Panc1 (cell line): ENCODE data around the gene SMARCD2.

Experiments used
- POLR2AphosphoS5 ChIP-seq: IDR thresholded peaks from 2 replicates; pipeline ENCODE4 v1.6.1; 2012; ENCODE audit warnings: mild to moderate bottlenecking, low read depth, low read length, moderate library complexity
- REST ChIP-seq, 2 experiments: IDR thresholded peaks; 2 replicates each; pipeline ENCODE4 v1.6.1; 2011 to 2012; ENCODE audit warnings: low read depth in 2 of 2, control low read depth in 1 of 2, low read length in 1 of 2, mild to moderate bottlenecking in 1 of 2, moderate library complexity in 1 of 2; ENCODE audit not compliant: insufficient read depth in 1 of 2
- SIN3A ChIP-seq: IDR thresholded peaks from 2 replicates; pipeline ENCODE4 v1.6.1; 2012; ENCODE audit warnings: low read depth, mild to moderate bottlenecking, low read length, moderate library complexity, borderline replicate concordance; ENCODE audit not compliant: insufficient read depth
- TCF7L2 ChIP-seq: IDR thresholded peaks from 2 replicates; pipeline ENCODE4 v1.6.1; 2011; ENCODE audit warnings: mild to moderate bottlenecking, low read depth, low read length, inconsistent platforms
- TF ChIP-seq, protein P1 (sequence below): fragments of 450-650 bp; IDR thresholded peaks from 2 replicates; pipeline ENCODE4 v1.5.1; 2017; ENCODE audit warnings: mild to moderate bottlenecking

GRCh38 chr17:63841350-63842172 is 924 bp downstream of the SMARCD2 start:
- TF ChIP-seq, protein P1, sequence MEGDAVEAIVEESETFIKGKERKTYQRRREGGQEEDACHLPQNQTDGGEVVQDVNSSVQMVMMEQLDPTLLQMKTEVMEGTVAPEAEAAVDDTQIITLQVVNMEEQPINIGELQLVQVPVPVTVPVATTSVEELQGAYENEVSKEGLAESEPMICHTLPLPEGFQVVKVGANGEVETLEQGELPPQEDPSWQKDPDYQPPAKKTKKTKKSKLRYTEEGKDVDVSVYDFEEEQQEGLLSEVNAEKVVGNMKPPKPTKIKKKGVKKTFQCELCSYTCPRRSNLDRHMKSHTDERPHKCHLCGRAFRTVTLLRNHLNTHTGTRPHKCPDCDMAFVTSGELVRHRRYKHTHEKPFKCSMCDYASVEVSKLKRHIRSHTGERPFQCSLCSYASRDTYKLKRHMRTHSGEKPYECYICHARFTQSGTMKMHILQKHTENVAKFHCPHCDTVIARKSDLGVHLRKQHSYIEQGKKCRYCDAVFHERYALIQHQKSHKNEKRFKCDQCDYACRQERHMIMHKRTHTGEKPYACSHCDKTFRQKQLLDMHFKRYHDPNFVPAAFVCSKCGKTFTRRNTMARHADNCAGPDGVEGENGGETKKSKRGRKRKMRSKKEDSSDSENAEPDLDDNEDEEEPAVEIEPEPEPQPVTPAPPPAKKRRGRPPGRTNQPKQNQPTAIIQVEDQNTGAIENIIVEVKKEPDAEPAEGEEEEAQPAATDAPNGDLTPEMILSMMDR = no peak
- no peak for TF ChIP-seq SIN3A
- TF ChIP-seq POLR2AphosphoS5 = no peak
- TF ChIP-seq REST (IDR thresholded peaks at IDR 0.05; ENCODE audit: insufficient read depth in 1 of 2, low read depth in 2 of 2, low read length in 1 of 2) = no peak
- no peak for TF ChIP-seq TCF7L2
